ENCODE measurements around the gene CLEC20A.

DNA sequence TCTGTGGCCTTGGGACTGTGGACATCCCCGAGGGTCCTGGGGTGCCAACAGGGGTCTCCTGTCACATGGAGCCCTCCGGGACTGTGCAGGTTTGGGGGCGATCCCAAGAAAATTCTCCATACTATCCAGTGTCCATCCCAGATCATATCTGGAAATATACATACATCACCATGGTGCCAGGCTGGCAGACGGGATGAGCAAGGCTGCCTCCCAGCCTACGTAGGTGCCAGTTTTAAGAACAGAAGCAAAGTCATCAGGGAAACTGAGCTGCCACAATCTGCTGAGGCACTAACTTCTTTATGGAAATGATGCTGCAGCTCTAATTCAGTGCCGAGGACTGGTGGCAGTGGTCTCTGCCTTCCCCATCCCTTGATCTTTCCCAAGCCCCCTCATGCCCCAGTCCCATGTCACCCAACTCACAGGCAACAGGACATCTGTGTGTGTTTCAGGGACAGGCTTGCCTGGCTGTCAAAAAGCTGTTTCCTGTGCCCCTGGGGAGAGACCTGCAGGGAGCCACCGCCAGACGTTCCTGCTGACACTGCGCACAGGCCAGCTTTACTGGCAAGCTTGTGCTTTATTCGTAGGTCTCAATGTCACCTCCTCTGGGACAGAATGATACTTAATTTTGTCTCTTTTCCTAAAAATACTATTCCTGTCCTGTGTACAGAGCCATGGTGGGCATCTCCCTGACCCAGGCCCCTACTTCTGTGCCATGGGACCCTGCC lies 31.6 kb upstream of the CLEC20A start:
- TF ChIP-seq EZH2phosphoT487 (IDR thresholded peaks at IDR 0.05; ENCODE audit: insufficient read depth, low read depth) (no peak), EZH2 (IDR thresholded peaks at IDR 0.05; ENCODE audit: insufficient read depth, poor library complexity, severe bottlenecking) (no peak)
